Hematopoietic multipotent progenitor cell (in vitro differentiated cells): ENCODE data around the gene LEKR1. TPM values are rescaled to one million over a fixed set of nuclear protein-coding genes. Genes with fewer than 3 reads are reported as not detected.
"Not testable (repeated sequence)": the region's sequence is repeated elsewhere in the genome, so short reads cannot be mapped to it uniquely, and the experiment has no call there.

ENCODE experiments used
- DNase-seq, 3 donors: peaks; one replicate each; pipeline ENCODE4 v3.0.0-alpha.2; 2011 to 2015; ENCODE audit warnings: low read depth in 2 of 3, low spot score in 2 of 3
- total RNA-seq: library from RNA; depleted of rRNA; stranded (reverse); fragments of >200 nt; gene quantifications from one replicate; pipeline ENCODE4 v1.2.3, GENCODE V29; 2012

LEKR1 gene
- total RNA-seq, 1 donor, result 1.1 TPM

- DNase-seq, result not testable (repeated sequence)
Measured at GRCh38 chr3:156897851-156898250, 71.7 kb downstream of the LEKR1 start.

- DNase-seq, result no peak
Measured at GRCh38 chr3:156898296-156898880, 72.2 kb downstream of the LEKR1 start.

GRCh38 chr3:156899951-156900350 lies 73.8 kb downstream of the LEKR1 start:
- DNase-seq, result no peak

- DNase-seq, result no peak
Measured at GRCh38 chr3:156902916-156903315, 76.8 kb downstream of the LEKR1 start.

- no peak for DNase-seq
Measured at GRCh38 chr3:156906275-156906674, 80.1 kb downstream of the LEKR1 start.

- DNase-seq, result no peak
Measured at GRCh38 chr3:156908398-156908797, 82.2 kb downstream of the LEKR1 start.

- DNase-seq, result no peak
Measured at GRCh38 chr3:156910022-156910421, 83.9 kb downstream of the LEKR1 start.

- not testable (repeated sequence) for DNase-seq
Measured at GRCh38 chr3:156910831-156911230, 84.7 kb downstream of the LEKR1 start.

- not testable (repeated sequence) for DNase-seq
Measured at GRCh38 chr3:156914300-156914699, 88.1 kb downstream of the LEKR1 start.

- DNase-seq, result no peak
Measured at GRCh38 chr3:156915372-156915771, 89.2 kb downstream of the LEKR1 start.

- DNase-seq, result no peak
Measured at GRCh38 chr3:156918746-156919145, 92.6 kb downstream of the LEKR1 start.

GRCh38 chr3:156919818-156920217 lies 93.7 kb downstream of the LEKR1 start:
- DNase-seq, result no peak

- no peak for DNase-seq
Measured at GRCh38 chr3:156920399-156920798, 94.2 kb downstream of the LEKR1 start.

GRCh38 chr3:156923349-156923748 lies 97.2 kb downstream of the LEKR1 start:
- DNase-seq, result no peak

GRCh38 chr3:156938724-156939123 lies 112.6 kb downstream of the LEKR1 start:
- no peak for DNase-seq

- DNase-seq, result no peak
Measured at GRCh38 chr3:156939315-156939714, 113.2 kb downstream of the LEKR1 start.

GRCh38 chr3:156941311-156941710 lies 115.2 kb downstream of the LEKR1 start:
- DNase-seq, result no peak

- no peak for DNase-seq
Measured at GRCh38 chr3:156948402-156949210, 122.5 kb downstream of the LEKR1 start.

- no peak for DNase-seq
Measured at GRCh38 chr3:156952011-156952410, 125.9 kb downstream of the LEKR1 start.

GRCh38 chr3:156957715-156958114 lies 131.6 kb downstream of the LEKR1 start:
- DNase-seq, result no peak

- no peak for DNase-seq
Measured at GRCh38 chr3:156963096-156963495, 136.9 kb downstream of the LEKR1 start.

GRCh38 chr3:156964577-156964976 lies 138.4 kb downstream of the LEKR1 start:
- DNase-seq, result no peak
